Subcutaneous abdominal adipose tissue (tissue), 5 donors: Measurements from ENCODE around the gene PTPN11.
"Not testable (repeated sequence)": the region's sequence is repeated elsewhere in the genome, so short reads cannot be mapped to it uniquely, and the experiment has no call there.

Source experiments
- H3K27ac ChIP-seq: one replicate; pipeline ENCODE4 v1.7.0; 2013; ENCODE audit warnings: low read depth, mild to moderate bottlenecking, inconsistent platforms, low read length, moderate library complexity
- H3K27me3 ChIP-seq, 5 donors: one replicate each; pipeline ENCODE4 v1.7.0; 2013; ENCODE audit warnings: low read length in 5 of 5, inconsistent platforms in 1 of 5; ENCODE audit not compliant: control insufficient read depth in 5 of 5, insufficient read depth in 4 of 5
- H3K36me3 ChIP-seq, 5 donors: one replicate each; pipeline ENCODE4 v1.7.0; 2013; ENCODE audit warnings: low read length in 5 of 5; ENCODE audit not compliant: control insufficient read depth in 5 of 5, insufficient read depth in 5 of 5
- H3K4me1 ChIP-seq, 5 donors: one replicate each; pipeline ENCODE4 v1.7.0; 2013; ENCODE audit warnings: low read length in 5 of 5, mild to moderate bottlenecking in 3 of 5, moderate library complexity in 1 of 5; ENCODE audit not compliant: control insufficient read depth in 5 of 5, insufficient read depth in 5 of 5
- H3K4me3 ChIP-seq, 5 donors: one replicate each; pipeline ENCODE4 v1.7.0; 2013; ENCODE audit warnings: low read length in 5 of 5, low read depth in 1 of 5
- H3K9ac ChIP-seq, 5 donors: one replicate each; pipeline ENCODE4 v1.7.0; 2013; ENCODE audit warnings: low read length in 5 of 5, mild to moderate bottlenecking in 4 of 5, moderate library complexity in 3 of 5
- H3K9me3 ChIP-seq, 5 donors: one replicate each; pipeline ENCODE4 v1.7.0; 2013; ENCODE audit warnings: low read length in 5 of 5; ENCODE audit not compliant: control insufficient read depth in 5 of 5
- donor health status: healthy.
- donor health status: healthy.
- donor health status: healthy.
- donor health status: healthy.
- donor health status: healthy.

The PTPN11 gene

DNA sequence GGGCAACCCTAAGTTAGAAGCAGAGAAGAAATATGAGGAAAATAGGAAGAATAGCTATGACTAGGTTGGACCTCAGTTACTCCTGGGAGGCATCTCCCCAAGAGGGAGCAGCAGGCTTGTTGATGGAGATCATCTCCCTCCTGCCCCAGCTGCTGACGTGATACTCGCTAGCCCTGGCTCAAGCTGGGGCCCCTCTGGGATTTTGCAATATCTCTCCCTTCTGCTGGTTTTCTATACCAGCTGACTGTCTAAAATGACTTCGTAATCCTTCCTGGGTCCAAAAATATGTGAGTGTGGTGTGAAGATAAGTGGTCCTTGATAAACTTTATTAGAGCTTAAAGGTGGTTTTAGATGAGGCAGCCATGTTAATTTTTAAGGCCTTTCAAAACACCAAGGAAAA lies 32.0 kb upstream of the PTPN11 start:
- Histone ChIP-seq H3K27ac (no peak overlapping the region), H3K4me1 (peaks cover 4 to 6% (median 5%) of the 10 kb centered on the region in 5 donors), H3K9me3 (no peaks in the 10 kb centered on the region), H3K27me3 (no peaks in the 10 kb centered on the region), H3K36me3 (no peaks in the 10 kb centered on the region), H3K4me3 (no peak overlapping the region), H3K9ac (peak overlapping the region in 1 of 5 donors; percentile 25)

DNA sequence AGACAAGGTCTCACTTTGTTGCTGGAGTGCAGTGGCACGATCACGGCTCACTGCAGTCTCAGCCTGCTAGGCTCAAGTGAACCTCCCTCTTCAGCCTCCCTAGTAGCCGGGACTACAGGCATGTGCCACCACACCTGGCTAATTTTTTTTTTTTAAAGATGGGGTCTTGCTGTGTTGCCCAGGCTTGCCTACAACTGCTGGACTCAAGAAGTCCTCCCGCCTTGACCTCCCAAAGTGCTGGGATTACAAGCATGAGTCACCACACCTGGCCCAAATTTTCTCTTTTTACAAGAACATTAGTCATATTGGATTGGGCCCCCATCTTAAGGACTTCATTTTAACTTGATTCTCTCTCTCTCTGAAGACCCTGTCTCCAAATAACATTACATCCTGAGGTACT lies 29.5 kb upstream of the PTPN11 start:
- no peaks in the 10 kb centered on the region for H3K4me1 ChIP-seq
- no peaks in the 10 kb centered on the region for H3K27me3 ChIP-seq
- H3K4me3 ChIP-seq = no peak overlapping the region
- no peaks in the 10 kb centered on the region for H3K9me3 ChIP-seq
- no peak overlapping the region for H3K27ac ChIP-seq
- H3K9ac ChIP-seq = no peak overlapping the region
- no peaks in the 10 kb centered on the region for H3K36me3 ChIP-seq

DNA sequence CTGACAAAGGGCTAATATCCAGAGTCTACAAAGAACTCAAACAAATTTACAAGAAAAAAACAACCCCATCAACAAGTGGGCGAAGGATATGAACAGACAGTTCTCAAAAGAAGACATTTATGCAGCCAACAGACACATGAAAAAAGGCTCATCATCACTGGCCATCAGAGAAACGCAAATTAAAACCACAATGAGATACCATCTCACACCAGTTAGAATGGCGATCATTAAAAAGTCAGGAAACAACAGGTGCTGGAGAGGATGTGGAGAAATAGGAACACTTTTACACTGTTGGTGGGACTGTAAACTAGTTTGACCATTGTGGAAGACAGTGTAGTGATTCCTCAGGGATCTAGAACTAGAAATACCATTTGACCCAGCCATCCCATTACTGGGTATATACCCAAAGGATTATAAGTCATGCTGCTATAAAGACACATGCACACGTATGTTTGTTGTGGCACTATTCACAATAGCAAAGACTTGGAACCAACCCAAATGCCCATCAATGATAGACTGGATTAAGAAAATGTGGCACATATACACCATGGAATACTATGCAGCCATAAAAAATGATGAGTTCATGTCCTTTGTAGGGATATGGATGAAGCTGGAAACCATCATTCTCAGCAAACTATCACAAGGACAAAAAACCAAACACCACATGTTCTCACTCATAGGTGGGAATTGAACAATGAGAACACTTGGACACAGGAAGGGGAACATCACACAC lies 28.7 kb upstream of the PTPN11 start:
- not testable (repeated sequence) for H3K9ac ChIP-seq, H3K27ac ChIP-seq, H3K27me3 ChIP-seq, H3K4me1 ChIP-seq, H3K9me3 ChIP-seq, H3K36me3 ChIP-seq, H3K4me3 ChIP-seq

DNA sequence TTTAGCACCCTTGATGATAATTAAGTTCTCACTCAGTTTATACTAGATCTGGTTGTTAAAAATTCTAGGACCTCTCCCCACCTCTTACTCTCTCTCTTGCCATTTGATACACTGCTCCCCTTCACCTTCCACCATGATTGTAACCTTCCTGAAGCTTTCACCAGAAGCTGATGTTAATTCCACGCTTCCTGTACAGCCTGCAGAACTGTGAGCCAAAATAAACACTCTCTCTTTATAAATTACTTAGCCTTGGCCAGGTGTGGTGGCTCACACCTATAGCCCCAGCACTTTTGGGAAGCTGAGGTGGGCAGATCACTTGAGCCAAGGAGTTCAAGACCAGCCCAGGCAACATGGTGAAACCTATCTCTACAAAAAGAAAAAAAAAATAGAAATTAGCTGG lies 25.4 kb upstream of the PTPN11 start:
- Histone ChIP-seq H3K36me3 (no peaks in the 10 kb centered on the region), H3K4me1 (no peaks in the 10 kb centered on the region), H3K27me3 (no peaks in the 10 kb centered on the region), H3K9ac (no peak overlapping the region), H3K9me3 (no peaks in the 10 kb centered on the region), H3K4me3 (no peak overlapping the region), H3K27ac (no peak overlapping the region)

DNA sequence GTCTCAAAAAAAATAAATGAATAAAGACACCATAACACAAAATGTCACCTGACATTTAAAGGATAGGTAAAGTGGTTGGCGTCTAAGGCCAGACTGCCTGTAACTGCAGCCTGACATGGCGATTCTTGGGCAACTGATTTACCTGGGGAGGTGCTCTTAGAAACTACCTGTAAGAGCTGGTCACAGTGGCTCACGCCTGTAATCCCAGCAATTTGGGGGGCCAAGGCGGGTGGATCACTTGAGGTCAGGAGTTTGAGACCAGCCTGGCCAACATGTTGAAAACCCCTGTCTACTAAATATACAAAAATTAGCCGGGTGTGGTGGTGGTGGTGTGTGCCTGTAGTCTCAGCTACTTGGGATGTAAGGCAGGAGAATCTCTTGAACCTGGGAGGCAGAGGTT lies 17.7 kb upstream of the PTPN11 start:
- Histone ChIP-seq H3K4me3 (no peak overlapping the region), H3K27ac (no peak overlapping the region), H3K9me3 (no peaks in the 10 kb centered on the region), H3K9ac (no peak overlapping the region), H3K36me3 (peaks cover 15 to 22% (median 20%) of the 10 kb centered on the region in 5 donors), H3K27me3 (no peaks in the 10 kb centered on the region), H3K4me1 (no peaks in the 10 kb centered on the region)

DNA sequence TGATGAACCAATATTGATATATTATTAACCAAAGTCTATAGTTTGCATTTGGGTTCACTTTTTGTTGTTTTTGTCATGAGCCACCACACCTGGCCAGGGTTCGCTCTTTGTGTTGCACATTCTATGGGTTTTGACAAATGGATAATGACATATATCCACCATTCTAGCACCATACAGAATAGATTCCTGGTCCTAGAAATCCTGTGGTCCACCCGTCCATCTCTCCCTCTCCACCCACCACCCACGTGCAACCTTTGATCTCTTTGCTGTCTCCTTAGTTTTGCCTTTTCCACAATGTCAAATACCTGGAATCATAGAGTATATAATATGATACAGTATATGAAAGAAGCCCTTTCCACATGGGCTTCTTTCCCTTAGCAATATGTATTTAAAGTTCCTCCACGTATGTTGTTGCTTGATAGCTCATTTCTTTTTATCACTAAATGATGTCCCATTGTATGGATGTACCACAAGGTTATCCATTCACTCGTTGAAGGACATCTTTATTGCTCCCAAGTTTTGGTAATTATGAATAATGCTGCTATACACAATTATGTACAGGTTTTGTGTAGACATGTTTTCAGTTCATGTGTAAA lies 16.7 kb upstream of the PTPN11 start:
- no peaks in the 10 kb centered on the region for H3K9me3 ChIP-seq
- no peak overlapping the region for H3K9ac ChIP-seq
- H3K27ac ChIP-seq = no peak overlapping the region
- H3K36me3 ChIP-seq = peaks cover 22 to 31% (median 30%) of the 10 kb centered on the region in 5 donors
- no peak overlapping the region for H3K4me3 ChIP-seq
- no peaks in the 10 kb centered on the region for H3K27me3 ChIP-seq
- H3K4me1 ChIP-seq = peaks cover 0 to under 1% (median 0%) of the 10 kb centered on the region in 5 donors

DNA sequence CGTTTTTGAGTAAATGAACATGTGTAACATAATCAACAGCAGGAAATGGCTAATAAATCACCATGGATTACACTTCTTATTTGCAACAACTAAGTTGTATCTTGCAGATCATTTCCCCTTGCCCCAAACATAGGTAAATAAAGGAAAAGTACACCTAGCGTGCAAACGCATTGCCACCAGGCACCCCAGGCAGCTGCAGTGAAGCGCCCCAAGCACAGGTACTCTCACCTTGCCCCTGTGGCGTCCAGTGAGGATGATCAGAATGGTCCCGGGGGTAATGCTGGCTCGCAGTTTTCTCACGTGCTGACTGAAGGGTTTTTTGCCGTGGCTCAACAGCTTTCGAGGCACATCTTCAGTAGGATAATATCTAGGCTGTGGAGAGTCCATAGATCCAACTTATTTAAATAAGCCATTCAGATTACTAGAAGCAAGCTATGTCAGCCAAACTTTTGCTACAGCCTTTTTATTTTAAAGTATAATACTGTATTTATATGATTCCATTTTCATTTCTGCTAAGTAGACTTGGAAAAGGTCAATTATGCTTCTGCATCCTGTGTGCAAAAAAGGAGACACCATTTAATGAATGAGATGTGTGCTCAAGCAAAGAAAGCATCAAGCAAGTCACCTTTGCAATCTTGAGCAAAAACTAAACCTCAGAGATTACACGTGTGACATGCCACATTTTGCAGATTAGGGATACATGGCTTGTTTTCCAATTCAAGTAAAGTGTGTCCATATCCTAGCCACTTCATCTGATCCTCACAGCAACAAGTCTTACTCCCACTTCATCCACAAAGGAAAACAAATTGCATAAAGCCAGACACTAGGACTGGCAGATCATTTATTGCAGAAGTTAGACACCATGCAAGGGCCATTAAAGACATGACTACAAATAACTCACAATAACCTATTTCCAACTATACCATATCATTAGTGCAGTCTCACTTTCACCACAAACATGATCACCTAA lies 11.9 kb upstream of the PTPN11 start:
- Histone ChIP-seq H3K4me1 (peaks cover 0 to 21% (median 21%) of the 10 kb centered on the region in 5 donors), H3K9ac (peak overlapping the region in 1 of 5 donors; percentile 1), H3K27me3 (no peaks in the 10 kb centered on the region), H3K9me3 (no peaks in the 10 kb centered on the region), H3K4me3 (no peak overlapping the region), H3K36me3 (peaks cover 27 to 41% (median 41%) of the 10 kb centered on the region in 5 donors), H3K27ac (no peak overlapping the region)

DNA sequence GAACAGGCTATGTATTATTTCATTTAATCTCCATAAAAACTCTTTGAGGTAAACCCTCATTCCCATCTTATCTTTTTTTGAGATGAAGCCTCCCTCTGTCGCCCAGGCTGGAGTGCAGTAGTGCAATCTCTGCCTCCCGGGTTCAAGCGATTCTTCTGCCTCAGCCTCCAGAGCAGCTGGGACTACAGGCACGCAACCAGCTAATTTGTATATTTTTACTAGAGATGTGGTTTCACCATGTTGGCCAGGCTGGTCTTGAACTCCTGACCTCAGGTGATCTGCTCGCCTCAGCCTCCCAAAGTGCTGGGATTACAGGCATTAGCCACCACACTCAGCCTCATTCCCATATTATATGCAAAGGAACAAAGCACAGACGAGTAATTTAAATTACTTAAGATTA lies 11.1 kb upstream of the PTPN11 start:
- Histone ChIP-seq H3K36me3 (peaks cover 27 to 41% (median 41%) of the 10 kb centered on the region in 5 donors), H3K9ac (peak overlapping the region in 3 of 5 donors; percentile 16 to 91 (median 39)), H3K4me1 (peaks cover 0 to 21% (median 21%) of the 10 kb centered on the region in 5 donors)
- H3K27ac ChIP-seq, H3K27me3 ChIP-seq, H3K4me3 ChIP-seq, H3K9me3 ChIP-seq: not testable (repeated sequence)

DNA sequence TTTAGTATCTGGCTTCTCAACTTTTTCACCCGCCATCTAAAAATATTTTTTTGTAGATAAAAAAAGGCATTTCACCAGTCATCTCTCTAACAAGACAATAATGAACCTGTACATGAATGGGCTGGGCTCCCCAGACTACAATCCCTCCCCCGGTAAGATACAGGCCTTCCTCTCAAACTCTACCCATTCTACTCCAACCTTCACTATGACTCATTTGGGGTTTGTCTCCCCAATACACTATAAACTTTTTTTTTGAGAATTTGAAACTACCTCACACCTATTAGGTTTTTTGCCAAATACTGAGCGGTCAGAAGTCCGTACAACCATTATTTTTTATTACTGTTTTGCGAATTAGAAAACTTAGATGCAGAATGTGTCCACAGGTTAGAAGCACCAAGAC lies 10.1 kb upstream of the PTPN11 start:
- Histone ChIP-seq H3K9me3 (no peaks in the 10 kb centered on the region), H3K36me3 (peaks cover 27 to 41% (median 41%) of the 10 kb centered on the region in 5 donors), H3K4me1 (peaks cover 0 to 21% (median 21%) of the 10 kb centered on the region in 5 donors), H3K27ac (peak overlapping the region; percentile 87), H3K27me3 (no peaks in the 10 kb centered on the region), H3K4me3 (peak overlapping the region; percentile 98 to 100 (median 98)), H3K9ac (peak overlapping the region; percentile 87 to 98 (median 93))
